CD4-positive, alpha-beta T cell (primary cell): ENCODE measurements around the gene LGR6. TPM values are rescaled to one million over a fixed set of nuclear protein-coding genes. Genes with fewer than 3 reads are reported as not detected.

ENCODE experiments used
- ATAC-seq: fragments of 200-7000 bp; cut with Tn5 transposase; one replicate; pipeline ENCODE4 v1.10.0; 2022; ENCODE audit warnings: mild to moderate bottlenecking; ENCODE audit not compliant: poor library complexity
- CTCF ChIA-PET: fragments of 350-600 bp; sonication (Branson Sonifier 250); formaldehyde crosslinking; loops from one replicate; lab custom pipeline; 2021; ENCODE audit warnings: antibody characterized with exemption, inconsistent platforms; lab: Charles Lee
- POLR2A ChIA-PET: fragments of 350-600 bp; sonication (Branson Sonifier 250); formaldehyde crosslinking; loops from one replicate; lab custom pipeline; 2021; ENCODE audit warnings: antibody characterized with exemption, inconsistent platforms; lab: Charles Lee
- DNase-seq, 14 experiments: peaks; one replicate each; pipeline ENCODE4 v3.0.0-alpha.2; 2013 to 2020; ENCODE audit warnings: mixed read lengths in 2 of 14
- H3K27ac ChIP-seq, 2 donors: one replicate each; pipeline versions ENCODE4 v1.5.1 to v1.7.0; 2013; ENCODE audit warnings: low read length in 2 of 2, low read depth in 1 of 2, mild to moderate bottlenecking in 1 of 2
- H3K27me3 ChIP-seq, 2 experiments: 1 replicate in 1 of 2; 2 replicates in 1 of 2; pipeline versions ENCODE4 v1.6.1 to v1.7.0; 2013; ENCODE audit warnings: low read length in 2 of 2, control low read depth in 1 of 2, mild to moderate bottlenecking in 1 of 2, moderate library complexity in 1 of 2; ENCODE audit not compliant: insufficient read depth in 2 of 2, control insufficient read depth in 1 of 2
- H3K36me3 ChIP-seq: one replicate; pipeline ENCODE4 v1.6.1; 2013; ENCODE audit warnings: low read length, control low read depth; ENCODE audit not compliant: insufficient read depth
- H3K4me1 ChIP-seq: one replicate; pipeline ENCODE4 v1.6.1; 2013; ENCODE audit warnings: low read length, control low read depth; ENCODE audit not compliant: insufficient read depth
- H3K4me3 ChIP-seq: one replicate; pipeline ENCODE4 v1.5.1; 2013; ENCODE audit warnings: mild to moderate bottlenecking, low read length, moderate library complexity
- H3K9me3 ChIP-seq, 2 experiments: 1 replicate in 1 of 2; 2 replicates in 1 of 2; pipeline versions ENCODE4 v1.6.1 to v1.7.0; 2013; ENCODE audit warnings: low read length in 2 of 2, mild to moderate bottlenecking in 2 of 2, control low read depth in 1 of 2, moderate library complexity in 1 of 2; ENCODE audit not compliant: control insufficient read depth in 1 of 2, insufficient read depth in 1 of 2
- H3K27ac Mint-ChIP-seq: one replicate; pipeline ENCODE4 v1.8.0; 2020; ENCODE audit warnings: mixed read lengths
- H3K27me3 Mint-ChIP-seq: one replicate; pipeline ENCODE4 v1.8.0; 2021; ENCODE audit warnings: mixed read lengths
- H3K36me3 Mint-ChIP-seq: one replicate; pipeline ENCODE4 v1.8.0; 2021; ENCODE audit warnings: low read depth, mixed read lengths
- H3K4me1 Mint-ChIP-seq: one replicate; pipeline ENCODE4 v1.8.0; 2021; ENCODE audit warnings: low read depth, mixed read lengths
- H3K4me3 Mint-ChIP-seq: one replicate; pipeline ENCODE4 v1.8.0; 2020; ENCODE audit warnings: mild to moderate bottlenecking, mixed read lengths
- H3K9me3 Mint-ChIP-seq: one replicate; pipeline ENCODE4 v1.8.0; 2020; ENCODE audit warnings: mixed read lengths
- CTCF ChIP-seq: fragments of 200-600 bp; IDR thresholded peaks from one replicate; pipeline ENCODE4 v1.8.0; 2022; ENCODE audit warnings: antibody characterized with exemption, mild to moderate bottlenecking
- intact Hi-C, 2 experiments: fragments of 100-400 bp; cut with DNase I in 1 of 2; cut with micrococcal nuclease in 1 of 2; formaldehyde crosslinking; loops; one replicate each; pipeline versions ENCODE4 v1.15.1 to v1.9.0; 2023 to 2025; cut with DNase I, micrococcal nuclease
- total RNA-seq, 174 experiments: library from RNA in 2 of 174; stranded (reverse) in 2 of 174; gene quantifications; one replicate each; pipeline ENCODE4 v1.2.3 and lab custom pipeline; 2021 to 2026

LGR6 gene
- total RNA-seq, 2 experiments from 2014 or later: 0.19 to 0.45 TPM

GRCh38 chr1:202268032-202268431, 74.4 kb downstream of the LGR6 start:
- DNase-seq (no peak), ATAC-seq (no peak)
- Mint-ChIP-seq H3K4me1 (no peaks in the 10 kb centered on the region), H3K4me3 (no peak overlapping the region), H3K27me3 (peaks cover 59% of the 10 kb centered on the region), H3K27ac (no peak overlapping the region), H3K9me3 (no peaks in the 10 kb centered on the region), H3K36me3 (no peaks in the 10 kb centered on the region)
- Histone ChIP-seq H3K4me3 (no peak overlapping the region), H3K36me3 (no peaks in the 10 kb centered on the region), H3K4me1 (no peaks in the 10 kb centered on the region), H3K27ac (no peak overlapping the region), H3K9me3 (peaks cover 0 to 3% of the 10 kb centered on the region in 2 experiments), H3K27me3 (peaks cover 9 to 20% of the 10 kb centered on the region in 2 experiments)
- intact Hi-C loops: no loop called here
- ChIA-PET POLR2A (no interaction called here), CTCF (no interaction called here)
- TF ChIP-seq CTCF: no peak

- no peak for TF ChIP-seq CTCF
- H3K4me1 Mint-ChIP-seq: no peaks in the 10 kb centered on the region
- no peaks in the 10 kb centered on the region for H3K4me1 ChIP-seq
- H3K27me3 ChIP-seq: peaks cover 9 to 20% of the 10 kb centered on the region in 2 experiments
- no peaks in the 10 kb centered on the region for H3K36me3 ChIP-seq
- ATAC-seq (no peak), DNase-seq (no peak)
- CTCF ChIA-PET: no interaction called here
- no peaks in the 10 kb centered on the region for H3K36me3 Mint-ChIP-seq
- no peaks in the 10 kb centered on the region for H3K9me3 Mint-ChIP-seq
- H3K27me3 Mint-ChIP-seq: peaks cover 54% of the 10 kb centered on the region
- H3K4me3 Mint-ChIP-seq: no peak overlapping the region
- H3K27ac ChIP-seq: no peak overlapping the region
- H3K9me3 ChIP-seq: no peaks in the 10 kb centered on the region
- no peak overlapping the region for H3K27ac Mint-ChIP-seq
- intact Hi-C loops: no loop called here
- POLR2A ChIA-PET: no interaction called here
- no peak overlapping the region for H3K4me3 ChIP-seq
Observed at GRCh38 chr1:202268817-202269216, 75.2 kb downstream of the LGR6 start.

- peaks cover 0 to 3% of the 10 kb centered on the region in 2 experiments for H3K27me3 ChIP-seq
- no peak for DNase-seq
- H3K27me3 Mint-ChIP-seq: peaks cover 34% of the 10 kb centered on the region
Observed at GRCh38 chr1:202270871-202271326, 77.3 kb downstream of the LGR6 start.

More at GRCh38 chr1:202270871-202271326, 77.3 kb downstream of the LGR6 start:
- no peak overlapping the region for H3K27ac Mint-ChIP-seq
- ChIA-PET POLR2A (interaction anchor here (0.5 kb wide), 1 partner anchor 130 kb away, joined by 5 read pairs; no protein-coding TSS in a partner anchor), CTCF (no interaction called here)
- intact Hi-C loops: no loop called here
- no peaks in the 10 kb centered on the region for H3K36me3 Mint-ChIP-seq
- no peak overlapping the region for H3K4me3 Mint-ChIP-seq
- no peak for TF ChIP-seq CTCF
- Histone ChIP-seq H3K36me3 (no peaks in the 10 kb centered on the region), H3K4me1 (no peaks in the 10 kb centered on the region), H3K9me3 (no peaks in the 10 kb centered on the region), H3K27ac (no peak overlapping the region), H3K4me3 (no peak overlapping the region)
- no peak for ATAC-seq
- H3K4me1 Mint-ChIP-seq: no peaks in the 10 kb centered on the region
- H3K9me3 Mint-ChIP-seq: no peaks in the 10 kb centered on the region
